Right atrium auricular region (tissue), 2 donors: Measurements from ENCODE around the gene GPR39. TPM values are rescaled to one million over a fixed set of nuclear protein-coding genes. Genes with fewer than 3 reads are reported as not detected.

Source experiments
- DNase-seq: peaks from one replicate; pipeline ENCODE4 v3.0.0-alpha.2; 2019; ENCODE audit warnings: low spot score
- H3K27ac ChIP-seq, 2 donors: fragments of 200-600 bp; sonication (generic); 1 replicate in 1 of 2; 2 replicates in 1 of 2; pipeline ENCODE4 v1.5.1; 2016 to 2019
- H3K27me3 ChIP-seq, 2 donors: fragments of 200-600 bp; sonication (generic); one replicate each; pipeline versions ENCODE4 v1.5.1 to v1.6.0; 2017 to 2019
- H3K36me3 ChIP-seq: fragments of 200-600 bp; sonication (generic); one replicate; pipeline ENCODE4 v1.5.1; 2016
- H3K4me1 ChIP-seq, 2 donors: fragments of 200-600 bp; sonication (generic); one replicate each; pipeline versions ENCODE4 v1.5.1 to v1.6.0; 2017 to 2019
- H3K4me3 ChIP-seq, 2 donors: fragments of 200-600 bp; sonication (generic); 1 replicate in 1 of 2; 2 replicates in 1 of 2; pipeline ENCODE4 v1.5.1; 2017 to 2019; ENCODE audit warnings: mild to moderate bottlenecking in 1 of 2, moderate library complexity in 1 of 2
- H3K9me3 ChIP-seq, 2 donors: fragments of 200-600 bp; sonication (generic); one replicate each; pipeline ENCODE4 v1.5.1; 2019
- total RNA-seq, 2 donors: library from RNA; depleted of rRNA; stranded (reverse); fragments of >200 nt; gene quantifications; one replicate each; pipeline ENCODE4 v1.1.0, GENCODE V29; 2016
- TF ChIP-seq, protein P1 (sequence below), 2 donors: fragments of 200-600 bp; sonication (generic); IDR thresholded peaks; one replicate each; pipeline ENCODE4 v1.5.1; 2019; ENCODE audit warnings: antibody characterized with exemption in 2 of 2

The GPR39 gene
- 1 to 10 TPM in 1 of 2 donors, not detected in 1; 1.0 TPM for total RNA-seq

GRCh38 chr2:132416723-132417395 is at the start of gene GPR39:
Gene GPR39 (plus strand): TSS chr2:132416805.
- no peaks in the 10 kb centered on the region for H3K27me3 ChIP-seq
- H3K4me3 ChIP-seq: peak within 1 kb of the TSS; percentile 34 to 59
- TF ChIP-seq, protein P1, sequence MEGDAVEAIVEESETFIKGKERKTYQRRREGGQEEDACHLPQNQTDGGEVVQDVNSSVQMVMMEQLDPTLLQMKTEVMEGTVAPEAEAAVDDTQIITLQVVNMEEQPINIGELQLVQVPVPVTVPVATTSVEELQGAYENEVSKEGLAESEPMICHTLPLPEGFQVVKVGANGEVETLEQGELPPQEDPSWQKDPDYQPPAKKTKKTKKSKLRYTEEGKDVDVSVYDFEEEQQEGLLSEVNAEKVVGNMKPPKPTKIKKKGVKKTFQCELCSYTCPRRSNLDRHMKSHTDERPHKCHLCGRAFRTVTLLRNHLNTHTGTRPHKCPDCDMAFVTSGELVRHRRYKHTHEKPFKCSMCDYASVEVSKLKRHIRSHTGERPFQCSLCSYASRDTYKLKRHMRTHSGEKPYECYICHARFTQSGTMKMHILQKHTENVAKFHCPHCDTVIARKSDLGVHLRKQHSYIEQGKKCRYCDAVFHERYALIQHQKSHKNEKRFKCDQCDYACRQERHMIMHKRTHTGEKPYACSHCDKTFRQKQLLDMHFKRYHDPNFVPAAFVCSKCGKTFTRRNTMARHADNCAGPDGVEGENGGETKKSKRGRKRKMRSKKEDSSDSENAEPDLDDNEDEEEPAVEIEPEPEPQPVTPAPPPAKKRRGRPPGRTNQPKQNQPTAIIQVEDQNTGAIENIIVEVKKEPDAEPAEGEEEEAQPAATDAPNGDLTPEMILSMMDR (IDR thresholded peaks at IDR 0.05): no peak
- peaks cover 0 to 17% of the 10 kb centered on the region in 2 donors for H3K4me1 ChIP-seq
- H3K36me3 ChIP-seq: no peaks in the 10 kb centered on the region
- H3K9me3 ChIP-seq: no peaks in the 10 kb centered on the region
- H3K27ac ChIP-seq: no peak within 1 kb of the TSS
- no peak for DNase-seq

- TF ChIP-seq, protein P1 (IDR thresholded peaks at IDR 0.05): no peak
- Histone ChIP-seq H3K27me3 (no peaks in the 10 kb centered on the region), H3K27ac (no peak overlapping the region), H3K9me3 (peaks cover 0 to 8% of the 10 kb centered on the region in 2 donors), H3K4me1 (no peaks in the 10 kb centered on the region), H3K36me3 (no peaks in the 10 kb centered on the region), H3K4me3 (no peak overlapping the region)
- DNase-seq: no peak
Observed at GRCh38 chr2:132368191-132368590, 48.4 kb upstream of the GPR39 start.

DNA sequence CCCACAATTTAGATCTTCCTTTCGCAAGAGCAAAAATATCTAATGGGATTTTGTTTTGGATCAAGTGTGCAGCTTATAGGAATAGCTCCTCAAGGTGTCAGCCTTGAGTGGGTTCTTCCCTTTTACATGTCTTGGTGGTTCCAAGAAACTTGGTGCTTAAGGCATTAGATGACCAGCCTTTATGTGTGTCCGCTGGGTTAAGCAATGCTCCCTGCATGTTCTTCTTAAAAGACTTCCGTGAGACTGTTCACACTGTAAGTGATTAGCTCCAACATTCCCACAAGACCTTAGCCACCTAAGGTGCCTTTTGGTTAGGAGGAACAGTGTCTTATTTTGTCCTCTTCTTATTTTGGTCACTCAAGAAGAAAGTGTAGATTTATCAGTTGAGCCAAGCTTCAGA is 44.3 kb upstream of the GPR39 start:
- Histone ChIP-seq H3K4me1 (no peaks in the 10 kb centered on the region), H3K27me3 (no peaks in the 10 kb centered on the region), H3K27ac (no peak overlapping the region), H3K4me3 (no peak overlapping the region), H3K9me3 (no peaks in the 10 kb centered on the region), H3K36me3 (no peaks in the 10 kb centered on the region)
- no peak for DNase-seq
- TF ChIP-seq, protein P1 (IDR thresholded peaks at IDR 0.05): no peak

- Histone ChIP-seq H3K27ac (no peak overlapping the region), H3K9me3 (no peaks in the 10 kb centered on the region)
- TF ChIP-seq, protein P1 (IDR thresholded peaks at IDR 0.05): no peak
Observed at GRCh38 chr2:132373391-132374135, 43.0 kb upstream of the GPR39 start.

DNA sequence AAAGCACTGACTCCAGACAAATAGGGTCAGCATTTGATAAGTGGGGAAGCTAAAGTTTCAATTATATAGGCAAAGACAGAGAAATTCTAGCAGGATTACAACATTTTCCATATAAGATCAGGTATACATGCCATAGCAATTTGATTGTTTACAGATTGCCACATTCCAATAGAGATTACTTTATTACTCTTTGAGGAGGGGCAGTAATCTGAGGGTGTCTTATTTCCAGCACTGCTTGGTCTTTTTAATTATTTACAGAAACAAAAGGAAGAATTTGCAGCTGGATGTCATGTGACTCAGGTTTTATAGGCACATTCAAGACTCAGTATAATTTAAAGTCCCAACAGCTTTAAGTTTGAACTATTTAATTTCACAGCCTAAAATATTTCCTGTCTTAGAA is 42.5 kb upstream of the GPR39 start:
- TF ChIP-seq, protein P1 (IDR thresholded peaks at IDR 0.05): no peak
- no peaks in the 10 kb centered on the region for H3K9me3 ChIP-seq

More at GRCh38 chr2:132373391-132374135, 43.0 kb upstream of the GPR39 start:
- H3K27me3 ChIP-seq: no peaks in the 10 kb centered on the region
- no peak for DNase-seq
- no peaks in the 10 kb centered on the region for H3K4me1 ChIP-seq
- H3K36me3 ChIP-seq: no peaks in the 10 kb centered on the region
- no peak overlapping the region for H3K4me3 ChIP-seq

More for the DNA sequence above, 42.5 kb upstream of the GPR39 start:
- Histone ChIP-seq H3K27ac (no peak overlapping the region), H3K36me3 (no peaks in the 10 kb centered on the region), H3K4me1 (no peaks in the 10 kb centered on the region), H3K27me3 (no peaks in the 10 kb centered on the region), H3K4me3 (no peak overlapping the region)
- no peak for DNase-seq
